Measurements from ENCODE around the gene EVI5.

EVI5 gene

DNA sequence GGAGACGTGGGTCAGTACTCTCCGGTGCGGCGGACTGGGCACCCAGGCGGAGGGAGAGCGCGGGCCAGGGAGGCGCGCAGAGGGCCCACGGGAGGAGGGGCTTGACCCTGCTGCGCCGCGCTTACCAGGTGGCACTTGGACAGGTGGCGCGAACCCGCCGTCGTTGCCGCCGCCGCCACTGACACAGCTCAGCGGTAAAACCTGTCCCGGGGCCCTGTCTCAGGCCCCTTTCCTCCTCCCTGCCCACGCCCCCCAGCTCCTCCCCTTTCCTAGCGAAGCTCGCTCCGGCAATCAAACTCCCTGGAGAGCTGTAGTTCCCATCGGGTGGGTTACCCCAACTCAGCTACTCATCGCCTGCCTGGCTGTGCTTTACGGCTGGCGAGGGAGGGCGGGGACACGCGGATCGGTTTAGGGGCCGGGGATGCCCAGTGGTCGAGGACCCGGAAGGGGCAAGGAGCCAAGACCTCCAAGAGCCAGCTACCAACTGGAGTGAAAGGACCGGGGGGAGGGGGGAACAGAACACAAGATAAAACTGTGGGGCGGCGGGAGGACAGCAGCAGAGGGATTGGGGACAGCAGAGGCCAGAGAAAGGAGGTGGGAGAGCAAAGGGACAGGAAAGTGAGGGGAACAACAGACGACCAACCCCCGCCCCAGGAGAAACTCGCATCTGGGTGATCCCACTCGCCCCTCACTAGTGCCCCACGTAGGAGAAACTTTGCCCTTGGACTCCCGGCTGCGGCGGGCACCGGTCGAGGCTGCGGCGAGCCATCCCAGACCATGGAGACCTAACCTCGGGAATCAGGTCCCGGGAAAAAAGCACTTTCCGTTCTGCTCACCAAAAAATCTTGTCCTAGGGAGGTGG lies 301.1 kb downstream of the EVI5 start:
- DNase-seq (ENCODE audit: low read depth) = no peak

DNA sequence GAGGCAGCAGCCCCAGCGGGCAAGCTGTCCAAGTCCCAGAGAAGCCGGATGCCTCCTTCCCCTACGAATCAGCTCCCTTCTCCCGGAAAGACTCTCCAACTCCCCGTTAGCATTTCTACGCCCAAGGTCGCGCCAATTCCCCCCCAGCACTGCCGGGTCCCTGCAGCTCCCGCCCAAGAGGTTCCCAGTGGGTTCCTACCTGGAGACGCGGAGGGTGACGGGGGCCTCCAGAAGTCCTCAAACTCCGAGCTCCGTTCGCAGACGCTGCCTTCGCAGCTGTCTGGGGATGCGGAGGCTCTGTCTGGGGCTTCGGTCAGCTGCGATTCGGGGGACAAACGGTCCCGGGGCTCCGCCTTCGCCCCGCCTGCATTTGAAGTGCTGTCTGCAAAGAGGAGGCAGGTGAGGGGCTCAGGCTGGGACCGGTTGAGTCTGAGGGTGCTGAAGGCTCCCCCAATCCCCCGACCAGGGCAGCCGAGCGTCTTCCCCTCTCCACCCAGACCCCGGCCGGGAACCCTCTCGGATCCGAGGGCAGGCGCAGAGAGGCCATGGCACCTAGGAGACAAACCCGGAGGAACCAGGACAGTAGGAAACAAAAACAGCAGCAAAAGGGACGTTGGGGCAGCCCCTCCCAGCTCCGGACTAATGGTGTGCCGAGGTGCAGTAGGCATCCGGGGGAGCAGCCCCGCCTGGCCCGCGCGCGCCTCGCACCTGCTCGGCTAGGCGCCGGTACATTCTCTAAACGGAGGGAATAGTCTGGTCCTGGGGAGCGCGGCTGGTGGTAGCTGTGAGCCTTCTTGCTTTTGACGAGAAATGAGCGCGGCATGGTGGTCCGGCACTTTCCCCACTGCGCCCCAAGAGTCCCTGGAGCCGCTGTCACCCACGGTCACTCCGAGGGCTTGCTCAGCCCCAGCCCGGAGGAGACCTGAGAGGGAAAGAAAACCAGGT lies 302.0 kb downstream of the EVI5 start:
- DNase-seq (ENCODE audit: low read depth) = no peak

DNA sequence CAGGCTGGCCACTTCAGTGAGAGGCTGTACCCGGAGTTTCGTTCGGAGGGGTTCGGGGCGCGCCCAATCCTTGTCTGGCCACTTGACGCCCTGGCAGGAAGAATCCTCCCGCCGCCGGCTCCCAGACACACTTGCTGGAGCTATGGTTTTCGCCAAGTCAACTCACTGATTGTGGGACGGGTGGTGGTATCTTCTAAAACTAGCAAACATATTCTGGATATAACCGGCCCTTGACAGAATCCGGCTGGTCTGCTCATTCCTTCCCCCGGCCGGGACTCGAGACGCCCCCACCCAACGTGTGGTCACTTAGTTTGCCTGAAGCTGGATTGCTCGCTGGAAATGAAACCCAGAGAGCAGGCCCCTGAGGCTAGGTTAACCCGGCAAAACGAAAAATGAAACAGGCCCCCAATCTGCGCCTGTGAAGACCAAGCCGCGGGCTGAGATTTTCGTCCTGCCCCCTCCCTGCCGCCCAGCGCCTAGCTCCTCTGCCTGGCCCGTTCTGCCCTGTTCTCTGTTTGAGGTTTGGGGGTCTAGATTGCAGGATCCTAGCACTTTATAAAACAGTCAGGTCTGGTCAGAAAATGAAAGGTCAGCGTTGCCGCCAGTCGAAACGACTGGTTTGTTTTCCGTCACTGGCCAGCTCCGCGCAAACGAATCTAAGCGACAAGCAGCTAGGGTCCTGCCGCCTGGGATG lies 302.8 kb downstream of the EVI5 start:
- no peak for DNase-seq (ENCODE audit: low read depth)

DNA sequence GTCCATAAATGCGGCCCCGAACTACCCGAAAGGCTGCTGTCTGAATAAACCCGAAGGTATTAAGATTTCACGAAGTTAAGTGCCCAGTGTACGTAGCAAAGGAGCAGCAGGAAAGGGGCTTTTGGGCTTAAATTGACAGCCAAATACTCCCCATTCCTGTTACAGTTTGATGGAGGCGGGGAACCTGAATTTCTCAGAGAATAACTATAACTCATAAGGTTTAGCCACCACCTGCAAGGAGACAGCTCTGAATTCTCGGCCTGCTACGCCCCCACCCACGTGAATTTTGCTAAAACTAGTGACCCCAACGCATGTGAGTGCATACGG lies 303.3 kb downstream of the EVI5 start:
- no peak for DNase-seq (ENCODE audit: low read depth)

DNA sequence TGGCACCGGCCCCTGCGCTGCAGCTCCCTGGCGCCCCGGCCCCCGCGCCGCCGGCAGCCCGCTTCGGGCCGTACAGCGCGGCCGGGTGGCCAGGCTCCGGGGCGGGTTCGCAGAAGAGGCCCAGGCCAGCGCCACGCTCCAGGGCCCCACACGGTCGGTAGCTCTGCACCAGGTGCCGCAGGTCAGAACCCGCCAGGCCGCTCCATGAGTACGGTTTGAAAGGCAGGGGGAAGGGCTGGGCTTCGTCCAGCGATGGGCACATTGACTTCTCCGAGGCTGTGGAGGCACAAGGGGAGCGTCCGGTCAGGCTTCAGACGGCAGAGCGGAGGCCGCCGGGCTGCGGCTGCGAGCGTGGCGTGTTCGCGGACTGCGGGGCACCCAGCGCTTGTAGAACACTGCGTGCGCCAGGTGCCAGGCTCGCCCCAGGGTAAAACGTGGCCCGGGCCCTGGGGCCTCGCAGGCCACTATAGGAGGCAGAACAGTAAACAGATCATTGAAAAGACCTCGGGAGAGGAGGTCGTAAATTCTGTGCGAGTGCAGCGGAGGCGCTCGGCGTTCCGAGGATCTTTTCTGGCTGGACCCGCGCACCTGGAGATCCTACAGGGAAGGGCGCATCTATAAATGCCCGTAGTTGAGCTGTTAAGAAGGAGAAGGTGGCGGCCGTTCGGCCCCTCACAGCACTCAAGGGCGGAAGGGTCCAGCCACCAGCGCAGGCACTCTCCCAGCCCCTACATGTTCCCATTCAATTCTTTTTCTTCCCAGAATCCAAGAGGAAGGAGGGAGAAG lies 303.9 kb downstream of the EVI5 start:
- DNase-seq (ENCODE audit: low read depth) = no peak

DNA sequence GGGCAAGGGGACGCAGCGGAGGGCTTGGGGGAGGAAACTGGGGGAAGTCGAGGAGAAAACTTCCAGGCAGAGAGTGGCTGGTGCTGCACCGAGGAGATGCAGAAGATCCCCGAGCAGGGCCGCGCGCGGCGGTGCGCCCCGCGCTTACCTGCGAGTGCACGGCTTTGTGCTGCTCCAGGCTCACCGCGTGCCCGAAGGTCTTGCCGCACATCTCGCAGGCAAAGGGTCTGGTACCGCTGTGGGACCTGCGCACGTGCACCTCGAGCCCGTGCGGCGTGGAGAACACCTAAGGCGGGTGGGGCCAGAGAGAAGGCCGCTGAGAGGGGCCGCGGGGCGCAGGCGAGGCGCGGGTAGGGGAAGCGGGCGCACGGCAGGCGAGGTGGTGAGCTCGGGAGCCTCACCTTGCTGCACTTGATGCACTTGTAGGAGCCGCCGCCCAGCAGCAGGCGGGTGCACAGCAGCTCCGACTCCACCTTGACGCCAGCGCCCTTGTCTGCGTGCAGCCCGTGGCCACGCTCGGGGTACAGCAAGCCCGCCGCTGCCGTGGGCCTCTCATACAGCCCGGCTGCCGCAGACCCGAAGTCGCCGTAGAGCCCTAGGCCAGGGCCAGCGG lies 304.6 kb downstream of the EVI5 start:
- DNase-seq (ENCODE audit: low read depth) = no peak

DNA sequence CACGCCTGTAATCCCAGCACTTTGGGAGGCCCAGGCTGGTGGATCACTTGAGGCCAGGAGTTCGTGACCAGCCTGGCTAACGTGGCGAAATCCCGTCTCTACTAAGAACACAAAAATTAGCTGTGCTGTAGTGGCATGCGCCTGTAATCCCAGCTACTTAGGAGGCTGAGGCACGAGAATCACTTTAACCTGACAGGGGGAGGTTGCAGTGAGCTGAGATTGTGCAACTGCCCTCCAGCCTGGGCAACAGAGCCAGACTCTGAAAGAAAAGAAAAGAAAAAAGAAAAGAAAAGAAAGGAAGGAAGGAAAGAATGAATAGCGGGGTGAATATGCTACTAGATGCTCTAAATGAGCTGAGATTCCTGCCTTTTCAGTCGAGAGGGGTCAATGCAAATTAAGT lies 305.3 kb downstream of the EVI5 start:
- DNase-seq (ENCODE audit: low read depth) = no peak

DNA sequence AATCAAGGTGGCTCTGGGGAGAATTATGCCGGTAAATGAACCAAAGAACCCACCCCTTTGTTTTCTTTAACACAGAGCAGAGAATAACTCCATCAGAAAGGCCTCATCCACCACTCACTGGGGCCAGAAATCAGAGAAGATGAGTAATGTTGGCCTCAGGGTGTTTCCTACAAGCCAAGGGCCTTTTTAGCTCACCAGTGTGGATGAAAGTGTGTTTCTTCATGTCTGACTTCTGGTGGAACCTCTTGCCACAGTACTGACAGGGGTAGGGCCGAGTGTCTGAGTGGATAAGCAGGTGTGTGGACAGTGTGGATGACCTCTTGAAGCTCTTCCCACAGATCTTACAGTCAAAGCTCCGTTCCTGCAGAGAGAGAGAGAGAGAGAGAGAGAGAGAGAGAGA lies 306.5 kb downstream of the EVI5 start:
- DNase-seq (ENCODE audit: low read depth) = no peak

DNA sequence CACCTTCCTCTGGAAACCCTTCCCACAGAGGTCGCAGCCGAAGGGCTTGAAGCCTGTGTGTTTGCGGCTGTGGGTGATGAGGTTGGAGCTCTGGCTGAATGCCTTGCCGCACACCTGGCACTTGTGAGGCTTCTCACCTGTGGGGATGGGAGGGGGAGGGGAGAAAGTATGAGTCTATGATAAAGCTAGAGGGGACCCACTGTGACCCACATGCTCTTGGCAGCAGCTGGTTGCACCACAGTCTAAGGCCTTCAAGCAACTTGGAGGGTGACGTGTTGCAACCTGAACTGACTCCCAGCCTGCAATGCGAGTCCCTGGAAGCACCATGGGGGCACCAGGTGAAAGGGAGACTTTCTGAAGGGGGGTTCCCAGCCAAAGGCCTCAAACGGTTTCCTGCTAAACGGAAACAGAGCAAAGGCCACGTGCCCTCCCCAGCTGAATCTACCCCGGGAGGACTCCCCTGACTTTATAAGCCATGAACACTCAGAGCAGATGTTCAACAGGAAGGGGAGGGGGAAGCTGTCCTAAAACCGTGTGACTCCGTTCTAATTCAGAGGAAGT lies 308.8 kb downstream of the EVI5 start:
- DNase-seq (ENCODE audit: low read depth) = no peak

DNA sequence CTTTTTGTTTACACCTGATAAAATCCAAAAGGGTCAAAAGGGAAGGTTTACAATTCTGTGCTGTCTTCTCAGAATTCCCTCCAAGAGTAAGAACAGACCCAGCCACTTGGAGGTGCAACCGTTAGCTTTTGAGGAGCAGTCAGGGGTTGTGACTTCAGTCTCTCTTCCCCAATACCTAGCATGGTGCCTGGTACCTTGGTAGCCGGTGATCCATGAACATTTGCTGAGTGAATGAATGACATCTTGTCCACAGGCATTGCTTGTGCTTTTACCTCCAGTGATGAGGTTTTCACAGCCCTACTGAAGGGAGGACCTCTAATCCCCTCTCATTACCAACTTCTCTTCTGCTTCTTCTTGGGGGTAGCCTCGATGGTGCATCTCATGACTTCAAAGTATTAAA lies 309.9 kb downstream of the EVI5 start:
- DNase-seq (ENCODE audit: low read depth) = no peak

DNA sequence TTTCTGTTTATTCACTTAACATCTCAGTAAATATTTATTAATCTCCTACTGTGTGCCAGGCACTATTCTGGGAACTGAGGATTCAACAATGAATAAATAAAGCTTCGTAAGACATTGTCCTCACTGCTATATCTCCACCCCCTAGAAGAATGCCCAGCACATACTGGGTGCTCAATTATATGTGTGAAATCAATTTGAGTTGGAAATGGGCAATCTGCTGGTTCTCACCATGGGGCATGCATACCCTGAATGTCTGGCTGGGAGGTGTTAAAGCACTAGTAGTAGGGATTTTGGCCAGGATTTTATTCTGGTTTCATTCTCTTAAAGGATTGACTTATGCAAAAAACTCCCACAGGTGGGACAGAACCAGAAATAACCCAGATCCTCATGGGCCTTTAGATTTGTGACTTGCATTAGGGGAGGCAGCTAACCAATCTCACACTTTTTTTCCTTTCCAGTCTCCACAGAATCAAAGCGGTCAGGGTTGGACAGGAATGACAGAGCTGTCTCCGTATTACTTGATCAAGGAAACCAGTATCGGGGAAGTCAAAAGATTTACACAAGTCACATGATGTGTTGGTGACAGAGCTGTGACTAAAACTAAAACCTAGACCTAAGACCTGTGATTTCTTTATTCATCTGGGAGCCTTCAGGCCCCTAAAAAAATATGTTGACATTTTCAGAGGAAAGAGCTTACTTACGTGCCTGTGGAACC lies 311.0 kb downstream of the EVI5 start:
- no peak for DNase-seq (ENCODE audit: low read depth)

DNA sequence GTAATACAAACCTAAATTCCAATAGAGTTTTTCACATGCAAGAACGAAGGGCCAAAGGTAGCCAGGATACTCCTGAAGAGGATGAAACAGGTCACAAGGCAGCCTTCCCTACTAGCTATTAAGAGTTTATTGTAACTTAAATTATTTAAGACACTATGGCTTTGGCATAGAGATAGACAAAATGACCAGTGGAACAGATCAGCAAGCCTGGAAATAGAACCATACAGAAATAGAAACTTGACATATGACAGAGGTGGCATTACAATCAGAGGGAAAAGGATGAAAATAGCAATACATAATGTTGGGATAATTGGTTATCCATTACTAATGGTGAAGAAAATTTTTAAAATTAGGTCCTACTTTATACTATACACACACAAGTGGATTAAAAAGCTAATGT lies 314.7 kb downstream of the EVI5 start:
- DNase-seq (ENCODE audit: low read depth) = no peak

DNA sequence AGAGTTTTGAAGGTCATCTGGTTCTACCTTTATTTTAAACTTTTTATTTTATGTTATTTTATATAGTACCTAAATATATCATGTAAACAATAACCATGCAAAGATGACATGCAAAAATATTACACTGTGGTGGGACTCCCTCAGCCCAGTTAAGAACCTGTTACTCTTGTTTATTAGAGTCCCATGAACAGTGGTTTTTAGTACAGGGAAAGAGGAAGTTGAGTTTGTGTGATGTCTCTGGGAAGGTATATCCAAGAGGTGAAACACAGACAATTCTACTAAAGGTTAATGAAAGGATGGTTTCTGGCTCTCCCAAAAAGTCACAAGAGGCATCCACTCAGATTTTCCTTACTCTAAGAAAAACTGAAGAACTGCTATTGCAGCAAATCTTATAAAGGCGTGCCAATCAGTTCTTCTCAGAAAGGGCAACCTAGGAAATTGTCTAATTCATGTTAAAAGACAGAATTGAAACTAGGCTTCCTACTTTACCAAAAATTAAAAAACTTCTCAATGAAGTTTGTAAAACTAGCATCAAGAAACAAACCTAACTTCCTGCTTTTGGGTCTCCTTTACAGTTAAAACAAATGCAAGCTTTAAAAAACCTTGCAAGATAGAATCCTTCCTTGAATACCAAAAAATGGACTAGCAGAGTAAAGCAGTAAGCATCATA lies 318.1 kb downstream of the EVI5 start:
- no peak for DNase-seq (ENCODE audit: low read depth)

DNA sequence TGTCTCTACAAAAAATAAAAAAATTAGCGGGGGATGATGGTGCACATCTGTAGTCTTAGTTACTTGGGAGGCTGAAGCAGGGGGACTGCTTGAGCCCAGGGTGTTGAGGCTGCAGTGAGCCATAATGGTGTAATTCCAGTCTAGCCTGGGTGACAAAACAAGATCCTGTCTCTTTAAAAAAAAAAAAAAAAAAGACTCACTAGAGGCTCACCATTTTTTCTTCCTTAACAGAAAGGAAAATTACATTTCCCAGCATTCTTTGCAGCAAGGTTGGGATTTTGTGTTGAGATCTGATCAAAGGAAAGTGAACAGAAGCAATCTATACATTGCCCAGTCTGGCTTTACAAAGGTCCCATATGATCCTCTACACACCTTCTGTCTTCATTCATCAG lies 319.7 kb downstream of the EVI5 start:
- DNase-seq (ENCODE audit: low read depth) = no peak

DNA sequence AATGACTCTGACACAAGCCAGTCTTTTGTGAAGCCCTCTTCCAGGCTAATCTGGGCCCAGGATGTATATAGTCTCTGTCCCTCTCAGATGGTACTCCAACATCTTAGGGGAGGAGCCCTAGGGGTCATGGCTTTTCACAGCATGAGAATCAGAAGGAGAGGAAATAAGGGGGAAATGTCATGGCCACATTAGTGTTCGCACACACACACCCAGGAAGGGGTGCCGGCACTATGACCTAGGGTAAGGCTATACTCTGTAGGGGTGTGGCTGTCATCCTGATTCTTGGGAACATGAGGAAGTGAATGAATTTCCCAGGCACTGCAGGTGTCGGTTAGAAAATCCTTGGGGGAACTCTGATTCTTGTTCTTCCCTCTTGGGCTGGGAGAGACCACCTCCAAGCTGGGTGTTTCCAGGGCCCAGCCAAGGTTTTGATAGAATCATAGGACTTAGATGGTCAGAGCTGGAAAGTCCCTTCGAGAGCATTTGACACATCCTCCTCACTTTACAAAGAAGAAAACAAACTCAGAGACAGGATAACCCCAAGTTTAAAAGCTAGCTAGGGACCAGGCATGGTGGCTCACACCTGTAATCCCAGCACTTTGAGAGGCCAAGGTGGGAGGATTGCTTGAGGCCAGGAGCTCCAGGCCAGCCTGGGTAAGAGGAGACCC lies 320.2 kb downstream of the EVI5 start:
- DNase-seq (ENCODE audit: low read depth) = no peak

DNA sequence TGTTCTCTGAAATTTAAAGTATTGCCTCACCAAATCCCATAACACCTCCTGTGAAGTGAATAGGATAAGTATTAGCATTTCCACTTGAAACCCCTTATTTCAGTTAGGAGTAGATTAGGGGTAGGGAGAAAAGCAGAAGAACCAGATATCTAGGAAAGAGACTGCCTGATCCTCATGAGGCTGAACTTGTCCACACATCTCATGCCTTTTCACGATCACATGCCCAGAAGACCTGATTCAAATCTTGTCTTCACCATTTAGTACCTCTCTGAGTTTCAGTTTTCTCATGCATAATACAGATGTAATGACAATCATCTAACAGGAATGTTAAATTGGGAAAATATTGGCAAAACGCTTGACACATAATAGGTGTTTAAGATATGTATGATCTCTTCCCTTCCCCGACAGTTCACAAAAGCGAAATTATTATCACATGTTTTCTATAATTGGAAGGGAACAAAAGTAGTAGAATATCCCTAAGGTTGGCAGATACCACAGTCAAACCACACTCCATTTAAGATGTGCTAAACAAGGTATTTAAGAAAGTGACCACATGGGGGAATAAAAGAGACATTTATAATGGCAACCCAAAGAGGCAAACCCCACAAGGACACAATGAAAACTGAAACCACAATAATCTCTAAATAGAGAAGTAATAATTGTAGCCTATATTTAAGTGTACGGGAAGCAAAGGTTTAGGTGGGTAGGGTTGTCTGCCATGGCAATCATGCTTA lies 323.4 kb downstream of the EVI5 start:
- DNase-seq (ENCODE audit: low read depth) = no peak

DNA sequence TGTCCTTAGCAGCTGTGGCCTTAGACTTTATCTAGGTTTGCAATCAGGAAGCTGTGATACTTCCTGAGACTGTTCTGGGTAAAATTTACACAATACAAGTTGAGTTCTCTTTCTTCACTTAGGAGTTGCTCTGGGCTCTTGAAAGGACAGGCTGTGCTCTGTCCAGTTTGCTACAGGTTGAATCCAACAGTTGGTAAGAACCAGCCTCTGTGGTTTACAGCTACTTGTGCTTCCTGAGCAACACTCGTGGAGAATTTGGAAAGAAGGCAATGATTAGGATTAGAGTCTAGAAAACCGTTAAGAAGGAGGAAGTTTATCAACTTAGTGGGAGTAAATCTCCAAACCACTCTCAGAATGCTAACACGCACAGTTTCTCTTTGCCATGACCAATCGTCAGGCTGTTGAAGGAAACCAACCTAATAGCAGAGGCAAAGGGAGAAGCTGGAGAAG lies 325.0 kb downstream of the EVI5 start:
- DNase-seq (ENCODE audit: low read depth) = no peak
